ENCODE results near the gene ARHGAP40. TPM values are rescaled to one million over a fixed set of nuclear protein-coding genes. Genes with fewer than 3 reads are reported as not detected.

The ARHGAP40 gene
- total RNA-seq, 2 donors from 2014 or later = not detected

DNA sequence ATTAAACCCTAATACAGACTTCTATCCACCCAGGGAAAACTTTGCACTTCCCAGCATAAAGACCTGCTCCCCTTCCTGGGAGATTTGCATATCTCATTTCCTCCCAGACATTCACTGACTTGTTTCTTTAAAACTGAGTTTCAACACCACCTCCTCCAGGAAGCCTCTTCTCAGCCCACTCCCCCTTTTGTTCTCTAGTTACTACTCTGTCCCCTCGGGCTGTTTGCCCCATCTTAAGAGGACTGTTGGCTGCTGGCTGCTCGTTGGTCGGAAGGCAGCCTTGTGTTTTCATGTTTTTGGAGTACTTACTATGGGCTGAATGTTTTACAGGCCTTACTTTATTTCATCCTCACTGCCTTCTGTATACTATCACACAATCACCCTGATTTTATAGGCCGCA is 6.6 kb downstream of the ARHGAP40 start:
- DNase-seq (ENCODE audit: low spot score) = no peak
- Histone ChIP-seq H3K27me3 (no peaks in the 10 kb centered on the region), H3K4me1 (no peaks in the 10 kb centered on the region), H3K9me3 (no peaks in the 10 kb centered on the region), H3K4me3 (no peak overlapping the region), H3K36me3 (no peaks in the 10 kb centered on the region), H3K27ac (no peak overlapping the region)
- TF ChIP-seq, protein P1, sequence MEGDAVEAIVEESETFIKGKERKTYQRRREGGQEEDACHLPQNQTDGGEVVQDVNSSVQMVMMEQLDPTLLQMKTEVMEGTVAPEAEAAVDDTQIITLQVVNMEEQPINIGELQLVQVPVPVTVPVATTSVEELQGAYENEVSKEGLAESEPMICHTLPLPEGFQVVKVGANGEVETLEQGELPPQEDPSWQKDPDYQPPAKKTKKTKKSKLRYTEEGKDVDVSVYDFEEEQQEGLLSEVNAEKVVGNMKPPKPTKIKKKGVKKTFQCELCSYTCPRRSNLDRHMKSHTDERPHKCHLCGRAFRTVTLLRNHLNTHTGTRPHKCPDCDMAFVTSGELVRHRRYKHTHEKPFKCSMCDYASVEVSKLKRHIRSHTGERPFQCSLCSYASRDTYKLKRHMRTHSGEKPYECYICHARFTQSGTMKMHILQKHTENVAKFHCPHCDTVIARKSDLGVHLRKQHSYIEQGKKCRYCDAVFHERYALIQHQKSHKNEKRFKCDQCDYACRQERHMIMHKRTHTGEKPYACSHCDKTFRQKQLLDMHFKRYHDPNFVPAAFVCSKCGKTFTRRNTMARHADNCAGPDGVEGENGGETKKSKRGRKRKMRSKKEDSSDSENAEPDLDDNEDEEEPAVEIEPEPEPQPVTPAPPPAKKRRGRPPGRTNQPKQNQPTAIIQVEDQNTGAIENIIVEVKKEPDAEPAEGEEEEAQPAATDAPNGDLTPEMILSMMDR (IDR thresholded peaks at IDR 0.05) = no peak

DNA sequence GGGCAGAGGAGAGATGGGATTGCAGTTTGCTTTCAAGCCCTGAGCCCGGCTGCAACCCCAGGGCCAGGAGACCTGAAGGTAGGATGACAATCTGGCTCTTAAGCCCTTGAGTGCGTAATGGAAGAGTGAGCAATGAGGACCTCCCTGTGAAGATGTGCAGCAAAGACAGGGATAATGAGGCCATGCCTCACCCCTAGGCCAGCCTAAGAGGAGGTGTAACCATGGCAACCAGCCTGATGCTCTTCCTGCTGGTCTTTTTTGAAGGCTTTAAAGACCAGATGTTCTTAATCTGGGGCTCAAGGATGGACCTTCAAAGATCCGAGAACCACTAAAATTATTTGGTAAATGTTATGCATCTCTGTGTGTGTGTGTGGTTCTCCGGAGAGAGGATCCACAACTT is 8.2 kb downstream of the ARHGAP40 start:
- TF ChIP-seq, protein P1 (IDR thresholded peaks at IDR 0.05) = no peak
- no peaks in the 10 kb centered on the region for H3K27me3 ChIP-seq
- H3K27ac ChIP-seq = no peak overlapping the region
- H3K9me3 ChIP-seq = no peaks in the 10 kb centered on the region
- H3K4me3 ChIP-seq = no peak overlapping the region
- no peaks in the 10 kb centered on the region for H3K4me1 ChIP-seq
- H3K36me3 ChIP-seq = no peaks in the 10 kb centered on the region
- no peak for DNase-seq (ENCODE audit: low spot score)

DNA sequence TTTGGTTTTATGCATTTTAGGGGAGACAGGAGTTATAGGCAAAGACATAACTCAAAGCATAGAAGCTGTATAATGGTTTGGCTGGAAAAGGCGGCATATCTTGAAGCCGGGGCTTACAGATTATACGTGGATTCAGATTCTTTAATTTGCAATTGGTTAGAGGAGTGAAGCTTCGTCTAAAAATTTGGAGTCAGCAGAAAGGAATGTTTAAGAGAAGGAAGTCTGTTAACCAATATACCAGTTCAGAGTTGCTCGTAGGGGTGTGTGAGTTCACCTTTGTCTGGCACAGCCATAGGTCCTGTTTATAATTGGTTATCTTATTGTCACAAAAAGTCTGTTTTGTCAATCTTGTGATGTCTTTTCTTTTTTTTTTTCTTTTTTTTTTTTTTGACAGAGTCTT is 8.9 kb downstream of the ARHGAP40 start:
- TF ChIP-seq, protein P1 (IDR thresholded peaks at IDR 0.05) = no peak
- Histone ChIP-seq H3K27me3 (no peaks in the 10 kb centered on the region), H3K27ac (no peak overlapping the region), H3K4me3 (no peak overlapping the region), H3K9me3 (no peaks in the 10 kb centered on the region), H3K36me3 (no peaks in the 10 kb centered on the region), H3K4me1 (no peaks in the 10 kb centered on the region)
- DNase-seq (ENCODE audit: low spot score) = no peak

DNA sequence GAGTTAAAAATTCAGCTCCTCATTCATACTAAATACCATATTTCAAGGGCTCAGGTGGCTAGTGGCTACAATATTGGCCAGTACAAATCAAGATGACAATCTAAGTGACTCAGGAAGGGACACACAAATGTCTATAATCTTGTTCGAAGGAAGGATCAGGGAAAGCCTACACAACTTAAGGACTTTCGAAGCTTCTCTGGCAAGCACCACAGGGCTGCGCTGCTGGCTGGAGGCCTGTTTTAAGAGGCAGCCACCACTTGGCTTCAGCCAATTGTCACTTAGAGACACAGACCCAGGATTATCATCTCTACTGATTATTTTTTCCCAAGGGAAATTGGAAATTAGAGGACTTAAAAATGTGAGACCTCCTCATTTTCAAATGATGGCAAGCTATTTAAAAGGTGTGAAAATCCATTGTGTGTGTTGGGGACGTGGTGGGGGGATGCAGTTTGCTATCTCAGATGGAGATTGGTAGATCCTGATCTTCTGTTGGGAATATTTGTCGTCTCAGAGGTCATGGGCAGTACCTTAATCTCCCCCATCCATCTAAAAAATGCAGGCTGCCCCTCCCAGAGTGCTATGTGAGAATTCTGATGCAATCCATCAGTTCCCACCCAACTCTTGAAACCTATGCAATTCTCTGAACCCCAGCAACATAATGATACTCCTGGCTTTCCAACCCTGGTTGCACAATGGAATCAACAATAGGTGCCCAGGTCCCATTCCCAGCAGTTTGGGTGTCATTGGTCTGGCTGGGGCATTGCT is 11.3 kb downstream of the ARHGAP40 start:
- no peak overlapping the region for H3K4me3 ChIP-seq
- no peaks in the 10 kb centered on the region for H3K27me3 ChIP-seq
- TF ChIP-seq, protein P1 (IDR thresholded peaks at IDR 0.05) = no peak
- H3K9me3 ChIP-seq = no peaks in the 10 kb centered on the region
- H3K36me3 ChIP-seq = no peaks in the 10 kb centered on the region
- no peak for DNase-seq (ENCODE audit: low spot score)
- no peak overlapping the region for H3K27ac ChIP-seq
- no peaks in the 10 kb centered on the region for H3K4me1 ChIP-seq

DNA sequence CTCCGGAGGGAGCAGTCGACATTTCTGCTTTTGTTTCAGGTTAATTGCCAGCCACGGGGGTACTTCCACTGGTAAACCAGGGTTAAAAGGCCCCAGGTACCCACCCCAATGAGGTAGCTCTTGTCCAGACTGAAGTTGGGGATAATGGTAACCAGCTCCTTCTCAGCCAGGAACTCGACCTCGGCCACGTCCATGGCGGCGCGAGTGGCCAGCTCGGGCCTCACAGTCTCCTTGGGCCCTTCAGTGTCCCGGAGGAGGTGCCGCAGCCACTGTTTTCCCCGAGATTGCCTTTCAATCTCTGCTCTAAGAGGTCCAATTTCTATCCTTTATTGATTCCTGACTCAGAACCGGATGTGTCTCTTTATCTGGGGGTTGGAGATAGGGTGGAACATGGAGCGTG is 13.7 kb downstream of the ARHGAP40 start:
- H3K4me1 ChIP-seq = no peaks in the 10 kb centered on the region
- H3K27ac ChIP-seq = no peak overlapping the region
- H3K36me3 ChIP-seq = no peaks in the 10 kb centered on the region
- no peak for DNase-seq (ENCODE audit: low spot score)
- TF ChIP-seq, protein P1 (IDR thresholded peaks at IDR 0.05) = no peak
- H3K4me3 ChIP-seq = no peak overlapping the region
- H3K9me3 ChIP-seq = no peaks in the 10 kb centered on the region
- H3K27me3 ChIP-seq = no peaks in the 10 kb centered on the region

DNA sequence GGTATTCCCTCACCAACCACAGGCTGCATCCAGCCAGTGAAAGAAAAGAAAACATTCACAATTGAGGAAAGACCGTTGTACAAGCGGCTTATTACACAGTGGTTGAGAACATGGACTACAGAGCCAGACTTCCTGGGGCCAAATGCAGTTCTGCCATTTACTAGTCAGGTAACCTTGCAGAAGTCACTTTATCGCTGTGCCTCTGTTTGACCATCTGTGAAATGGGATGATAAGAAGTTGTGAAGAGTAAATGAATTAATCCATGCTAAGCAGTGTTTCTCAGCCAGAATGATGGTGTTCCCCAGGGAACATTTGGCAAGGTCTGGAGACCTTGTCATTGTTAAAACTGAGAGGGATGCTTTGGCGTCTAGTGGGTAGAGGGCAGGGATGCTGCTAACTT is 14.8 kb downstream of the ARHGAP40 start:
- no peaks in the 10 kb centered on the region for H3K9me3 ChIP-seq
- H3K36me3 ChIP-seq = no peaks in the 10 kb centered on the region
- H3K4me1 ChIP-seq = no peaks in the 10 kb centered on the region
- H3K27ac ChIP-seq = no peak overlapping the region
- no peak overlapping the region for H3K4me3 ChIP-seq
- no peaks in the 10 kb centered on the region for H3K27me3 ChIP-seq
- DNase-seq (ENCODE audit: low spot score) = no peak
- TF ChIP-seq, protein P1 (IDR thresholded peaks at IDR 0.05) = no peak

All from right atrium auricular region (tissue), 2 donors.